VCaP (cell line): ENCODE measurements around the gene BCL2L15.
"Not testable (repeated sequence)": the region's sequence is repeated elsewhere in the genome, so short reads cannot be mapped to it uniquely, and the experiment has no call there.

Experiments used
- H3K27ac ChIP-seq: fragments of 450-650 bp; 2 replicates; pipeline ENCODE4 v1.5.1; 2017
- CTCF ChIP-seq: fragments of 450-650 bp; conservative IDR thresholded peaks from 2 replicates; pipeline ENCODE4 v1.5.1; 2017; ENCODE audit warnings: mild to moderate bottlenecking, moderate library complexity

BCL2L15 gene

GRCh38 chr1:113856401-113856790 is 31.0 kb downstream of the BCL2L15 start:
- TF ChIP-seq CTCF = no peak
- H3K27ac ChIP-seq = no peak overlapping the region

- H3K27ac ChIP-seq = no peak overlapping the region
- TF ChIP-seq CTCF = no peak
Measured at GRCh38 chr1:113855630-113856400, 31.6 kb downstream of the BCL2L15 start.

DNA sequence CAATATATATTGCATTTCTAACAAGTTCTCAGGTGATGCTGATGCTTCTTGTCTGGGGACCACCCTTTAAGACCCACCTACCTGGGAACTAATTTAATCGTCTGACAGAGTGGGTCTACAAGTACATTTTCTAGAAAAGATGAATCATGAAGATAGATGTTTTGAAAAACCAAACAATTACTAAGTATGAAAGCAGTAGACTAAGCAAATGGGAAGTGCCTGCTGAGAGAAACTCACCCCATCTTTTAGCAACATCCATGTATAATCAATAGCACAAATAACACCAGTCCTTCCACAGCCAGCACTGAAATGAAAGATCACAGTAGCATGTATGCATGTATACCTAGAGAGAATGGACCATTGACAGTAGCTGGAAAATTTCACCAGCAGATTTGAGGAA is 33.1 kb downstream of the BCL2L15 start:
- H3K27ac ChIP-seq = no peak overlapping the region
- no peak for TF ChIP-seq CTCF

GRCh38 chr1:113852694-113853093 is 34.7 kb downstream of the BCL2L15 start:
- H3K27ac ChIP-seq = not testable (repeated sequence)

- H3K27ac ChIP-seq = no peak overlapping the region
- no peak for TF ChIP-seq CTCF
Measured at GRCh38 chr1:113850127-113850796, 37.1 kb downstream of the BCL2L15 start.

- no peak for TF ChIP-seq CTCF
- no peak overlapping the region for H3K27ac ChIP-seq
Measured at GRCh38 chr1:113849072-113849471, 38.3 kb downstream of the BCL2L15 start.

GRCh38 chr1:113846391-113847035 is 40.9 kb downstream of the BCL2L15 start:
- no peak overlapping the region for H3K27ac ChIP-seq
- TF ChIP-seq CTCF = no peak
